ENCODE results near the gene NNT.
"Not testable (repeated sequence)": the region's sequence is repeated elsewhere in the genome, so short reads cannot be mapped to it uniquely, and the experiment has no call there.

NNT gene

DNA sequence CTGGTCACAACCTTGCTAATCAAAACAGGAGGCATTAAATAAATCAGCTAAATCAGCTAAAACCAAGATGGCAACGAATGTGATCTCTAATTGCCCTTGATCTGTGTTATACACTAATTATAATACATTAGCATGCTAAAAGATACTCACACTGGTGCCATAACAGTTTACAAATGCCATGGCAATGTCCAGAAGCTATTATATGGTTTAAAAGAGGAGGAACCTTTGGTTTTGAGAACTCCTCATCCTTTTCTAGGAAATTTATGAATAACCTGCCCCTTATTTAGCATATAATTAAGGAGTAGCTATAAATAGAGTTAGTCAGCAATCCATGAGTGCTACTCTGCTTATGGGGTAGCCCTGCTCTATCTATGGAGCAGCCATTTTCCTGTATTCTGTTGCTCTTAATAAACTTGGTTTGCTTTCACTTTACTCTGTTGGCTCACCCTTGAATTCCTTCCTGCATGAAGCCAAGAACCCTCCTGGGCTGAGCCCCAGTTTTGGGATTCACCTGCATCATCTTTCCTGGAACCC, 18.7 kb upstream of the NNT start:
- FAIRE-seq = no peak

DNA sequence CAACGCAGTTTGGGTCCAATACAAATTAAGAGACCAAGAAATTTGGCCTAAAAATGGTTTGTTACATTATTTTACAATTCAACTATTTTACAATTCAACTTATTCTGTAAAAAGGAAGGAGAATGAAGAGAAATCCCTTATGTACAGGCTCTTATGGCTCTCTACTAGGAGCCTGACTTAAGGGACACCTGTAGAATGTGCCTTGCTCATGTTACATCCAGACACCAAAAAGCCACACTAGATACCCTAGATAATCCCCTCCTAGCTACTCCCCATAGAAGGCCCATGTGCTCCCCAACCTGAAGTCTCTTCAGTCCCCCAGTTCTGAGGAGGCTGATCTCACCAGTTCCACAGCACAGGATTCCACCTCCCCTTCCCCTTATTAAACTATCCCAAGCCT, 14.1 kb upstream of the NNT start:
- no peak for FAIRE-seq

DNA sequence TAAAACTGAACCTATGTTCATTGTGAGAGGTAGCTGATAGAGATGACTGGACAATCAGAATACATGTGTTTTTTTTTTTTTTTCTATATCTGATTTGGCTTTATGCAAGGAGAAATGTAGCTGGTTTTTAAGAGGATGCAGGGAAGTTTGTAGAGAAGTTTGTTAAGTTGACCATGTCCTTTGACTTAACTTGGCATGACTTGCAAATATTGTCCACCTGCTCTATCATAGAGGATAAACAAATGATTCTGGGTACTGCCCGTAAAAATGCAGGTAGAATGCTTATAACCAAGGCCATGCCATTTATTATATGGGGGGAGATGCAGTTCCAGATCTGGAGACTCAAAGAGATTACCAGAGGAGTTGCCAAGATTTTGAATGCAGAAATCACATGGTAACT, 13.7 kb upstream of the NNT start:
- FAIRE-seq = no peak

DNA sequence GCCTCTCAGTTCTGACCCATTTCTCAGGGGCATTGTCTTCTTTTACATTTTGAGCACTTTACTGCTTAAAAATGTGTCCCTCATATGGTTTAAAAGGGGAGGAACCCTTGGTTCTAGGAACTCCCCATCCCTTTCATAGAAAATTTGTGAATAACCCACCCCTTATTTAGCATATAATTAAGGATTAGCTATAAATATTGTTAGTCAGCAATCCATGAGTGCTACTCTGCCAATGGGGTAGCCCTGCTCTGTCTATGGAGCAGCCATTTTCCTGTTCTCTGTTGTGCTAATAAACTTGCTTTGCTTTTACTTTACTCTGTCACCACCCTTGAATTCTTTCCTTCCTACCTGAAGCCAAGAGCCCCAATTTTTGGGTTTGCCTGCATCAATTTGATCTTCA, 12.3 kb upstream of the NNT start:
- FAIRE-seq = no peak

DNA sequence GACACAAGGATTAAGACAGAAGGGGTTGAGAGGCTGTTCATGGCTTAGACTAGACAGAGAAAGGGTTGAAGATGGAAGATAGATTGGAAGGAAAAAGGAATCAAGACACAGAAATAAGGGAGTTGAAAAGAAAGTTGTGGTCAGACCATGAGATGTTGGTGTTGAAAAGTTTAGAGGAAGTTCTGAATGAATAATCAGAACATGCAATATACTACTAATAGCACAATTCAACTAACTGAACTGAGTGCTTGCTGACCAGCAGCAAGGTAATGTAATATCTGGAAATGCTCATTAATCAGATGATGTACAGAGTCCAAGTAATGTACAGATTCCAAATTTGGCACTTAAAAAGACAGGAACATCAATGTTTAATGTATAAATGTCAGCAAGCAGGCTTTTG, 10.6 kb upstream of the NNT start:
- no peak for FAIRE-seq

DNA sequence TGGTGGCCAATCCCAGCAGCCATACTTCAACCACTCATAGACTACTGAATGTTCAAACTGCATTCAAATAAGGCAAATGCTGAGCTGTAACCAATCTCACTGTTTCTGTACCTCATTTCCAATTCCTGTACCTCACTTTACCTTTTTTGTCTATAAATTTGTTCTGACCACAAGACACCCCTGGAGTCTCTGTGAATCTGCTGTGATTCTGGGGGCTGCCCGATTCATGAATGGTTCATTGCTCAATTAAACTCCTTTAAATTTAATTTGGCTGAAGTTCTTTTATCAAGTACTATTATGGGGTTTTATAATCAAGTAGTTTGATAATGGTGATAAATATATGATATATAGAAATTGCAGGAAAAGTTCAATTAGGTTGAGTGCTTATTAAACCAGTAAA, 4.1 kb upstream of the NNT start:
- FAIRE-seq = not testable (repeated sequence)

DNA sequence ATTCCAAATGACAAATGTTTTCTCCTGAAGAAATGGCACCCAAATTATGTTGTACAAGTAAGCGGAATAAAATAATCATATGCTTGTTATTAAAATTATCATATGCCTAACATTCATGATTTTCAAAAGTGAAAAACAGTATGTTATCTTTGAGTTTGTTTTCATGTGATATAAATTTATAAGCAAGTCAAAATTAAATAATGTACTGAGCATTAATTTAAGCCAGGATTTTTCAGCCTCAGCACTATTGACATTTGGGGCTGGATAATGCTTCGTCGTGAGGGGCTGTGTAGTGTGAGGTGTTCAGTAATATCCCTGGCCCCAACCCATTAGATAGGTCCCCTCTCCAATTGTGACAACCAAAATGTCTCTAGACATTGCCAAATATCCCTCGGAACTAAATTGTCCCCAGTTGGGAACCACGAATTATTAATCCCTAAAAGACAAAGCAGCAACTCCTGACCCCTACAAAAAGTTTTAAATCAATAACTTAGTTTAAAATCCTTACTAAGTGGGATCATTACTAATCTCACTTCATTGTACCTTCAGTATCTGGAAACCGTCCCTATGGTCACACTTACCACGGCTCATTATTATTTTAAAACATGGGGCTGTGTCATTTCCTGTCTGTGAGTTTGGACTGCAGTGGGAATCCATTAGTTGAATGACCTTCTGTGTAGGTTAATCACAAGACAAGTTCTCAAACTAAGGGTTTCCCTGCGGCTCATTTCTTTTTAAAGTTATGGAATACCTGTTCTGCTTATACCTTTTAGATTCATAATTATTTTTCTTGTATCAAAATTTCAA, 1.3 kb upstream of the NNT start:
- no peak for FAIRE-seq

DNA sequence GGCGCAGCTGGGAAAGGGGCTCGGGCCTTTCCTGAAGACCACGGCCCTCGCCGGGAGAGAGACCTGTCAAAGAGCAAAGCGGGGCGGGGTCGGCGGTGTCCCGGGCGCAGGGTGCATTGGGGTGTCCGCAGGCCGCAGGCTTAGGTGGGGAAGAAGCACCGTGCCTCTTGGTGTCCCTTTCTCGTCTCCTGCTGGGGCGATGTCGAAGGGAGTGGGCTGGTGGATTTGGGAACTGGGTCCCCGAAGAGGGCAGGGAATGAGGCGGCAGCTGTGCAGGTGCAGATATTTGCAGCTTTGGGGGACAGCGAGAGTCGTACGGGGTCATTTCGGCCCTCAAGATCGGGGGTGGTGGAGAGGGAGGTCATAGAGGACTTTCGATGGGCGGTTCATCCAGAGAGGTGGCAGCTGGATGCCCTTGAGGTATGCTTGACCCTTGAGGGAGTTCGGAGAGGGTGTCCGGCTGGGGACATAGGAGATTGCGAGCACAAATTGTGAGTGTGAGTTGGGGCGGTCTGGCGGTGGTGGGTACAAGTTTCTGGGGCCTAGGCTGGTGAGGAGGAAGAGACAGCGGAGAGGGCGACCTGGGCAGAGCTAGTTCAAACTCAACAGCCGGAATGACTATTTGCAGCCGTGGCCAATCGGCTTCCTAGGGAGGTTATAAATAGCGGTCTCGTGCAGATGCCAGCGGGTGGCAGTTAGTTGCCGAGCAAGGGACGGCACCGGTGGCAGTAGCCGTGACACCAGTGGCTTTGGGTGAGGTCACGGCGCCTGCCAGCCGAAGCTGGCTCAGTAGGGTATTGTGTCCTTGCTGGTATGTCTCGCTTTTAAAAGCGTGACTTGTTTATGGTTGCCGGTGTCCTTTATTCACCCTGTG, 601 bp downstream of the NNT start:
- FAIRE-seq = no peak

DNA sequence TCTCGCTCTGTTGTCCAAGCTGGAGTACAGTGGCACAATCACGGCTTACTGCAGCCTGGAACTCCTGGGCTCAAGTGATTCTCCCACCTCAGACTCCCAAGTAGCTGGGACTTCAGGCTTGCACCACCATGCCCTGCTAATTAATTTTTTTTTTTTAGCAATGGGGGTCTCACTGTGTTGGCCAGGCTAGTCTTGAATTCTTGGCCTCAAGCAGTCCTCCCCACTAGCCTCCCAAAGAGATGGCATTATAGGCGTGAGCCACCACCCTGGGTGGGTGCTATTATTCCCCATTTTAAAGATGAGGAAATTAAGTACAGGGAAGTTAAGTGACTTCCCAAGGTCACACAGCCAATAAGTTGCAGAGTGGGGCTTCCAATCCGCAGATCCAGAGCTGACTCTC, 1.7 kb downstream of the NNT start:
- no peak for FAIRE-seq

DNA sequence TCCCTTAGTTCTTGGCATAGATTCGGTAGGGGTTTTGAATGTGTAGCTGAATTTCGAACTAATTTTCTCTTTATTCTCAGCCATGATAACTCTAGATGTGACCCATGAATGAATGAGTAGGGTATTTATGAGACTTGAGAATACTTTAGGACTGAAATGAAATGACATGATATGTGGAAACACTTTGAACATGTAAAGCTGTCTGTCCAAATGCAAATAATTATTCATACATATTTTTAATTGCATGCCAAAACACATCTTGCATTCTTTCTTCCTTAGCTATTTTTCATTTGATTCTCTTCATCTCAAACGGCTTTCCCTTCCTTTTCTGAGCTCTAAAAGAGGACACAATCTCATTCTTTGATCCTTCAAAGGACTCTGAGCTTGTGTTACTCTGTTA, 3.4 kb downstream of the NNT start:
- FAIRE-seq = no peak

DNA sequence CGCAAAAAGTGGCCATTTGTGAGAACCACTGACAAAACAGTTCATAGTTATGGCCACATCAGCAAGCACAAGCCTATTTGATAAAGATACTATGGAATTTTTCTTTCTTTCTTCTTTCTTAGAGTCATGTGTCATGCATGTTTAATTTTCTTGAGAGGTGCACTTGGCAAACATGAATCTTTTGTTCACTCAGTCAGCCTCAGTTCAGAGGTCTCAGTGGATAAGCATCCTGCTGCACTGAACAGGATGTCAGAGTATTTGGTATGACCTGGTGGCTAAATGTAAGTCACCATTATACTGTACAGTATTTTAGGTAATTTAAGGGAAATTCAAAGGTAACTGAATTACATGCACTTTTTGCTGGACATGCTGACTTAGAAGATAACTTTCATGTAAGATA, 5.4 kb downstream of the NNT start:
- FAIRE-seq = no peak

DNA sequence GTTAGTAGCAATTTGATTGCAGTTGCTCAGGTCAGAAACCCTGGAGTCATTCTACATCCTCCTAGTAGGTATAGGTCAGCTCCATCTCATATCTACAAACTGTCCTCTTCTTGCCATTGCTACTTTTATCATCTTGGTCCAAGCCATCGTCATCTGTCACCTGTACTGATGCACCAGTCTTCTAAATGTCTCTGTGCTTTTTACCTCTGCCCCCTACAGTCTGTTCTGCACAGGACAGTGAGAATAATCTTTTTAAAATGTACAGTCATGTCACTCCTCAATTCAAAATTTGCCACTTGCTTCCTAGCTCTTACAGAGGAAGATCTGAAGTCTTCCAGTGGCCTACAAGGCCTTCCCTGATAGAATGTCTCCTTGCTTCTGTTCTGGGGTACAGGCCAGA, 6.8 kb downstream of the NNT start:
- FAIRE-seq = no peak

DNA sequence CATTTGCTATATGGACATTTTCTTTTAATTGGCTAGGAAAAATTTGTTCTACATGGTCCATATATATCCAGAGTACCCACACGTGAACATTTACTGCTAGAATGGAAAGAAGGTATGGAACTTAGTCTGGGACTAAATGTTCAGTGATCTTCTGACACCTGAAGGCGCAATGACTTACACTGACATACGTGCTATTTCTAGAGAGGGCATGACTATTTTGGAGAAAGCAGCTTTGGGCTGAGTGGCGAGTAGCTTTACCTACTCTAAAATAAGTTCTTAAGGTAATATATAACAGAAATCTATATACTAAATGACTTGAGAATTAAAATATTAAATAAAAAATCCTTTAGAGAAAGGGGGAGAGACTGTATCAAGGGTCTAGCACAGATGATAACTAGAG, 10.4 kb downstream of the NNT start:
- FAIRE-seq = no peak

DNA sequence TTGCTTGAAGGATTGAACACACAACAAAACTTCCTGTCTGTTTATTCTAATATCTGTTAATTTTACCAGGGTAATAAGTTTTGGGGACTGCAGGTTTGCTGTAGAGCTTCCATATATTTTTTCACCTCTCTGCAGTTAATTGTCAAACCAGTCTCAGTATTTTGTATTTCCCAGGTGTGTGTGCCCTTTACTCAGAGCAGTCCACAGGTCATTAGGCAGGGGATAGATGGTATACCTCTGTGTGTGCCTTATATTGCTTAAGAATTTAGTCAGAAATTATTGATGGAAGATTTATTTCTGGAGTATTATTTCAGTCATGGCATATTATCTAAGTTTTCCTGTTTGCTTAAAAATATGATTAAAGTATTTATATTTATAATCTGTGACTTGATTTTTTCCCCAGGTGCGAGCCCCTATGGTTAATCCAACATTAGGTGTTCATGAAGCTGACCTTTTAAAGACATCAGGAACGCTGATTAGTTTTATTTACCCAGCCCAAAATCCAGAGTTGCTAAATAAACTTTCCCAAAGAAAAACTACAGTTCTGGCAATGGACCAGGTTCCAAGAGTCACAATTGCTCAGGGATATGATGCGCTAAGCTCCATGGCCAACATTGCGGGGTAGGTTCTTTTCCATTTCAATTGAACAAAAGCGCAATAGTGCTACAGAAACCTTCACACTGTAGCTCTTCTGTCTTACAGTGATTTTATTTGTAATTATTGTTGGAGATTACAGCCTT, 12.6 kb downstream of the NNT start:
- FAIRE-seq = no peak

DNA sequence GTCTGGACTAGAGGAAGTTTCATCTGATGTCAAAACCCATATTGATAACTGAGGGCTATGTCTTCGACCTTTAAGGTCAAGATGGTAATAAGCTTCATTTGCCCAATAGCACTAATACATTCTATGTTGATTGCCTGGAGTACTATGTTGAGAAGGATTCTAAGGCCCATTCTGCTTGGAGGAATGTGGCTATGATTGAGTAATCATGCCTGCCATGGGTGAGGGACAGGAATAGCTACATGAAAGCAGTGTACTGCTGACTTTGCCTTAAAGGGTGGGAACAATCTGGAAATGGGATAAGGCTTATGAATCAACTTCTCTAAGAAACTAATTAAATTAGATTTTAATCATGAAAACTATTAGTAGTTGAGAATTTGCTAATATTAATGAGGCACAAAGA, 13.6 kb downstream of the NNT start:
- no peak for FAIRE-seq

DNA sequence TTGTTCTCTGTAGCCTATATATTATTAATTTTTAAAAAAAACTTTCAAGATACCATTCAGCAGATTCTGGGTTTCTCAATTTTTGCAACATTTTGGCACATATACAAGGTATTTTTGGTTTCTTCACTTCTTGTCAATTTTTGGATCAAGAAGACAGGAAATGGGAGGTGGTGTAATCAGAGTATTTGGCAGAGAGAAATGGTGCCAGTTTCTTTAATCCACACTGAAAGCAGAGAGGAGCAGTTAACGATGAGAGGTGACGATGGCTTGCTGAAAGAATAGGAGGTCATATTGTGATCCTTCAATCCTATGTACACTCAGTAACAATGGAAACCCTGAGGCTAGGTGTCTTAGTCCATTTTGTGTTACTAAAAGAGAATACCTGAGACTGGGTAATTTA, 16.4 kb downstream of the NNT start:
- FAIRE-seq = no peak

DNA sequence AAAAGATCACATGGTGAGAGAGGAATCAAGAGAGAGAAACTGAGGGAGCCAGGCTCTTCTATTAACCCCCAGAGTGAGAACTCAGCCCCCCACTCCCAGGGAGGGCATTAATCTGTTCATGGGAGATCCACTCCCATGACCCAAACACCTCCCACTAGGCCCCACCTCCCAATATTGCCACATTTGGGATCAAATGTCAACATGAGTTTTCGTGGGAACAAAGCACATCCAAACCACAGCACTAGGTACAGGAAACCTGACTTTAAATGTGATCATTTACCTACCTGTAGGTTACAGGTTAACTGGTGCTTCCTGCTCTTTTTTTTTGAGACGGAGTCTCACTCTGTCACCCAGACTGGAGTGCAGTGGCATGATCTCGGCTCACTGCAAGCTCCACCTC, 16.9 kb downstream of the NNT start:
- FAIRE-seq = no peak

DNA sequence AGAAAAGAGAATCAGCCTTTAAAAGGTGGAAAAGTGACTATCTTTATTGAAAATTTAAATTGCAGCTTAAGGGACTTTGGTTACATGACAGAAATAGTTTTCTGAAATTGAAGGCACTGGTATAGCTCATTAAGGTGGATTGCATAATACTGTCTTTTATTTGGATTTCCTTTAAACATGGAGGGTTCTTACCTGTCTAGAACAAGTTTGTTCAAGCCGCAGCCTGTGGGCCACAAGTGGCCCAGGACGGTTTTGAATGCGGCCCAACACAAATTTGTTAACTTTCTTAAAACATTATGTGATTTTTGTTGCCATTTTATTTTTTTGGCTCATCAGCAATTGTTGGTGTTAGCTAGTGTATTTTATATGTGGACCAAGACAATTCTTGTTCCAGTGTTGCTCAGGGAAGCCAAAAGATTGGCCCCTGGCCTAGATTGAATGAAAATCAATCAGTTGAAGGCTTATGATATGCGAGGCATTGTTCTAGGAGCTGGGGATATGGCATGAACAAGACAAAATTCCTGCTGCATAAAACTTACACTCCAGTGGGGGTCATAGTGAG, 18.0 kb downstream of the NNT start:
- FAIRE-seq = no peak

DNA sequence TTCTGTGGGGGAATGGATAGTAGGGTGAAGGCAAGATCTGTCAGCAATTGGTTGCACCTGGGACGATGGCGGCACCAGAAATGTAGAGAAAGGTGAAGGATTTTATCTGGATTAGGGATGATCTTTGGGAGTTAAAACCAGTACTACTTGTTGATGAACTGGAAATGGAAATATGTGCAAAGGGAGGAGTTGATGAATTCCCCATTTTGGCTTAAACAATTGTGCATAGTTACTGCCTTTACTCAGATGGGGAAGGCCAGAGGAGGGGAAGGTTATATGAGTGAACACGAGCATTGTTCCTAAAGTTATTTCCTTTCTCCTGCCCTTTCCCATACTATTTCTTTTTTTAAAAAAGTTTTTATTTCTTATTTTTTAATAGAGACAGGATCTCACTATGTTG, 19.1 kb downstream of the NNT start:
- FAIRE-seq = no peak

DNA sequence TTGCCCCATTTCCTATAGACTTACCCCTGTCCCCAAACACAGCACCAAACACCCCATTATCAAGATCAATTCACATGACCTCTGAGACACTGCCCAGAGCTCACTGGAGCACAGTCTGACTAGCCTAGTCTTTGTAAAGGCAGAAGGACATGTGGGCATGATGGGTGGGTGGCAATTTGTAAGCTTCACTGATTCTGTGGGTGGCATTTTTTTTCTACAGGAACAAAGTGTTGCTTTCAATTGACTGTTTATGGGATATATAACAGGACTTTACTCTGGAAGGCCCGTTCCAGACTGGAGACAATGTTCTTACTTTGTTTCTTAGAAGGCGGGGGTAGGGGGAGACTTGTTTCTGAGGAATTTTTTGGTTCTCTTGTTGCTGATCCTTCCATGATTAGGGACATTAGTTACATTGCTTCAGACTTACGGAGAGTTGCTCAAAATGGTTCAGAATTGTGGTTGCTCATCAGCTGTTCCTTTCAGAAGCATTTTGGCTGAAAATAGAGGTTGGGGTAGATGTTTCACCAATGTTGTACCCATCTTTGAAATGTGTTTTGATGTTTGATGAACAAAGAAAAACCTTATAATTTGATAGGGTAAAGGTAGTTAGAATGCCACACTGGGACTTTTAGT, 20.2 kb downstream of the NNT start:
- FAIRE-seq = no peak

DNA sequence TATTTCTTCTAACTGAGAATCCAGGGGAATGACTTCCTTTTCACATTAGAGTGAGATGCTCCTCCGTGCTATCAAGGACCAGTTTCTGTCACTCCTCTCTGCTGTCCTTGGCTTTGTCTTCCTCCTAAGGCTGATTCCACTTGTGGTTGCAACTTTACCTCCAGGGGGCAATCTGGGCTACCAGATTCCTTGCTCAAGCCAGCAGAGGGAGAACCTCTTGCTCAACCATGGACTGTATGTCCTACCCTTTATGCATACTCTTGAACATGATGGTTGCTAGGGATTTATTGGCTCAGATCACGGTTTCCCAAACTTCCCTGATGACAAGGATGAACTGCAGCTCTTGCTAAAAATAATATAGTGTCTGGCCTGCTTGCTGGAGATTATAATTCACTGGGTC, 24.0 kb downstream of the NNT start:
- no peak for FAIRE-seq

DNA sequence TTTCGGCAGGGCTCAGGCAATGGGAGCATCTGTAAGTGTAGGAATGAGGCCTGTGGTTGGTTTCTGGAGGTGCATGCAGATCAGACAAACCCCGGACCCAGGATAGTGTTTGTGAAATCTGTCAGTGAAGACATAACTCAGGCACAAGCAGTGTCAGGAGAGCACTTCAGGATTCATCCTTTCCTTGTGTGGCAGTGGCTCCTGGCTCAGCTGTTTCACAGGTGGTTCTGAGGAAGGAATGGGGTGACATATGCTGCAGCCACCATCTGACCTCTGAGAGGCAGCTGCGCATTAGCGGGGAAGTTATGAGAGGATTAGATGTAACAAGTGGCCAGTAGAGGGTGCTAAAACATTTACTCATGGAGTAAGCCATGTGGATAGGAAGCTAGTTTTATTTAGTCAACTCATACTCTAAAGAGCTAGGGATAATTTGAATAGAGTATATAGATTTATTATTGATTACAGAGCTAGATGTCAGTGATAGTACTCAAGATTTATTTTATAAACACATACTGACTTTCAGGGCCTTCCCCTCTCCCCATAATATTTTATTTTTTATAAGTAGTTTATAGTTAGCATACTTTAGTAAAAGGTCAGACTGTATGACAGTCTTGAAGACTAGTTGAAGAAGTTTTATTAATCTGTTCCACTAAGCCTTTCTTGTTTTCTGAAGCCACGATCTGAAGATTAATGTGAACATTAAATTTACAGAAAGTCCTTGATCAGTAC, 28.4 kb downstream of the NNT start:
- peak; percentile 83 for FAIRE-seq

Measured in G401.6 (cell line).